Measurements from ENCODE around the gene KCTD20. TPM values are rescaled to one million over a fixed set of nuclear protein-coding genes. Genes with fewer than 3 reads are reported as not detected.

The KCTD20 gene
- total RNA-seq, 6 donors from 2014 or later: 30.4 to 41.7 (median 36.7) TPM

DNA sequence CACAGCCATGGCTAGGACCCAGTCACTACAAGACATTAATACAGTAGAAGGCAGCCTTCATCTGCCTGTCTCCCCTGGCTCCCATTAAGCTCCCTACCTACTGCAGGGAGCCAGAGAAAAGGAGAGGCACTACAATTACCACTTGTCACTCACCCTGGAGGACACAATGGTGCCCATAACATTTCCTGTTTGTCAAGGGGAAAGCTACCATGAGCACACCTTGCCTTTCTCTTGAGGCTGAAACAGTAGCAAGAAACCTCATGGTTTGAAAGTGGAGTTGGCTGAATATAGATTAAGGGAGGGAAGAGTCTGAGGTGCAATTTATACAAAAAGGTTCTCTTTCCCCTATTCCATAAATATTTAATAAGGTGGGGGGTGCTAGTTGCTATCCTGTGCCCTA lies 76.6 kb downstream of the KCTD20 start:
- TF ChIP-seq EP300 (IDR thresholded peaks at IDR 0.05): no peak
- TF ChIP-seq POLR2A (IDR thresholded peaks at IDR 0.05): no peak
- TF ChIP-seq, protein P1, sequence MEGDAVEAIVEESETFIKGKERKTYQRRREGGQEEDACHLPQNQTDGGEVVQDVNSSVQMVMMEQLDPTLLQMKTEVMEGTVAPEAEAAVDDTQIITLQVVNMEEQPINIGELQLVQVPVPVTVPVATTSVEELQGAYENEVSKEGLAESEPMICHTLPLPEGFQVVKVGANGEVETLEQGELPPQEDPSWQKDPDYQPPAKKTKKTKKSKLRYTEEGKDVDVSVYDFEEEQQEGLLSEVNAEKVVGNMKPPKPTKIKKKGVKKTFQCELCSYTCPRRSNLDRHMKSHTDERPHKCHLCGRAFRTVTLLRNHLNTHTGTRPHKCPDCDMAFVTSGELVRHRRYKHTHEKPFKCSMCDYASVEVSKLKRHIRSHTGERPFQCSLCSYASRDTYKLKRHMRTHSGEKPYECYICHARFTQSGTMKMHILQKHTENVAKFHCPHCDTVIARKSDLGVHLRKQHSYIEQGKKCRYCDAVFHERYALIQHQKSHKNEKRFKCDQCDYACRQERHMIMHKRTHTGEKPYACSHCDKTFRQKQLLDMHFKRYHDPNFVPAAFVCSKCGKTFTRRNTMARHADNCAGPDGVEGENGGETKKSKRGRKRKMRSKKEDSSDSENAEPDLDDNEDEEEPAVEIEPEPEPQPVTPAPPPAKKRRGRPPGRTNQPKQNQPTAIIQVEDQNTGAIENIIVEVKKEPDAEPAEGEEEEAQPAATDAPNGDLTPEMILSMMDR (IDR thresholded peaks at IDR 0.05): no peak
- TF ChIP-seq POLR2AphosphoS5 (IDR thresholded peaks at IDR 0.05): no peak
- ATAC-seq (ENCODE audit: low FRiP score in 2 of 2): no peak
- Histone ChIP-seq H3K4me3 (no peak overlapping the region), H3K4me1 (no peaks in the 10 kb centered on the region), H3K9me3 (no peaks in the 10 kb centered on the region), H3K36me3 (peaks cover 9 to 89% (median 39%) of the 10 kb centered on the region in 4 donors), H3K27me3 (no peaks in the 10 kb centered on the region), H3K27ac (no peak overlapping the region)
- no peak for DNase-seq

DNA sequence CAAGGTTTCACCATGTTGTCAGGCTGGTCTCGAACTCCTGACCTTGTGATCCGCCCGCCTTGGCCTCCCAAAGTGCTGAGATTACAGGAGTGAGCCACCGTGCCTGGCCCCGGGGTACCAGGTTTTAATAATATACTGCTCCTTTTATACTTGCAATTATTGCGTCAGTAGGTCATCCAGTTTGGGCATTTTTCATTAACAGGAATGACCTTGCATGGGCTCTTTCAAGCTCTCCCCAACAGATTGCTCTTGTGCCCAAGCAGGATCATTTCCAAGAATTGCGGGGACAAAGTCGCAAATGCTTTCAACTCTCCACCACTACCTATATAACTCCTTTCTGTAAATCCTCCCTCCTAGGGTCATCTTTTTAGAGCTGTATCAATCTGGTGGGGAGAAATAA lies 80.7 kb downstream of the KCTD20 start:
- 97 to 98% methylated on average over 8 of the region's 8 CpGs for WGBS, 2 donors
- peaks cover 0 to 12% (median 5%) of the 10 kb centered on the region in 4 donors for H3K4me1 ChIP-seq
- peaks cover 9 to 70% (median 37%) of the 10 kb centered on the region in 4 donors for H3K36me3 ChIP-seq
- H3K27ac ChIP-seq: no peak overlapping the region
- no peaks in the 10 kb centered on the region for H3K9me3 ChIP-seq
- no peaks in the 10 kb centered on the region for H3K27me3 ChIP-seq
- no peak overlapping the region for H3K4me3 ChIP-seq
- DNase-seq (no peak), ATAC-seq (ENCODE audit: low FRiP score in 2 of 2) (no peak)
- no peak for TF ChIP-seq POLR2A (IDR thresholded peaks at IDR 0.05)
- TF ChIP-seq, protein P1 (IDR thresholded peaks at IDR 0.05): no peak
- no peak for TF ChIP-seq EP300 (IDR thresholded peaks at IDR 0.05)
- TF ChIP-seq POLR2AphosphoS5 (IDR thresholded peaks at IDR 0.05): no peak

DNA sequence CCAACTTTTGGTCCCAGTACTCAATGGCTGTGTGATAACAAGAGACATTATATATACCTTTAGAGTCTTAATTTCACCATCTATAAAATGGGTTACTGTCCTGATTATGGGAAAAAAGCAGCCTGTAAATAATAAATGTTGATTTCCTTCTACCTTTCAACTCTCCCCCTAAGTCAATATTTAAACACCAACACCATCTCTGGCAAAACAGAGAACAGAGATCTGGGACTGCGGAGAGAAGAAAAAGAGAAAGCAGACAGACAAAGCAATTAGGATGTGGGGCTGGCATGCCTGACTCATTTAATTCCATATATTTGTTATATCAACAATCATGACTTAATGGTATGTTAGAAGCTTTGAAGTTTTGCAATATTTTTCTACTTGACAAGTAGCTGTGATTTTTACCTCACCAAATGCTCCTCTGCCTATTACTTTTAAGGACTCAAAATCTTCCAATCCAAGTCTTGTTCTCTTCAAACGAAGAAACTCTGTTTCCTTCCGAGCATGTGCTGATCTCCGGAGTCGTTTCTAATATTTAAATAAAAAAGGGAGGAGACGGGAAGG lies 81.2 kb downstream of the KCTD20 start:
- peaks cover 9 to 73% (median 37%) of the 10 kb centered on the region in 4 donors for H3K36me3 ChIP-seq
- 78 to 86% methylated on average over 6 of the region's 6 CpGs for WGBS, 2 donors
- no peak overlapping the region for H3K4me3 ChIP-seq
- TF ChIP-seq EP300 (IDR thresholded peaks at IDR 0.05) (no peak), POLR2A (IDR thresholded peaks at IDR 0.05) (no peak), POLR2AphosphoS5 (IDR thresholded peaks at IDR 0.05) (no peak)
- TF ChIP-seq, protein P1 (IDR thresholded peaks at IDR 0.05): no peak
- no peak for ATAC-seq (ENCODE audit: low FRiP score in 2 of 2)
- no peak for DNase-seq
- peaks cover 0 to 12% (median 5%) of the 10 kb centered on the region in 4 donors for H3K4me1 ChIP-seq
- H3K9me3 ChIP-seq: no peaks in the 10 kb centered on the region
- no peak overlapping the region for H3K27ac ChIP-seq
- no peaks in the 10 kb centered on the region for H3K27me3 ChIP-seq

DNA sequence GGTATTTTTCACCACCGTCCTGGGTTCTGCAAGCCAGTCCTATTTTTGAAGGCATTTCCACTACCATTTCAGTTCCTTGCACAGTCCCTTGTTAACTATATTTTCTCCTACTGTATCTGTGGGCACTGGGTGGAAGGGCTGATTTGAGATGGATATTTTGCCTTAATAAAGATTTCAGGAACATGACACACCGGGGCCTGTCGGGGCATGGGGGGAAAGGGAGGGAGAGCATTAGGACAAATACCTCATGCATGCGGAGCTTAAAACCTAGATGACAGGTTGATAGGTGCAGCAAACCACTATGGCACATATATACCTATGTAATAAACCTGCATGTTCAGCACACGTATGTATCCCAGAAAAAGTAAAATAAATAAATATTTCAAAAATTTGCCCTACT lies 82.1 kb downstream of the KCTD20 start:
- Histone ChIP-seq H3K27ac (no peak overlapping the region), H3K27me3 (no peaks in the 10 kb centered on the region), H3K4me1 (peaks cover 0 to 12% (median 5%) of the 10 kb centered on the region in 4 donors), H3K9me3 (no peaks in the 10 kb centered on the region), H3K36me3 (peaks cover 5 to 72% (median 34%) of the 10 kb centered on the region in 4 donors), H3K4me3 (no peak overlapping the region)
- WGBS, 2 donors: 87 to 95% methylated on average over 5 of the region's 5 CpGs
- no peak for ATAC-seq (ENCODE audit: low FRiP score in 2 of 2)
- TF ChIP-seq, protein P1 (IDR thresholded peaks at IDR 0.05): no peak
- no peak for TF ChIP-seq EP300 (IDR thresholded peaks at IDR 0.05)
- DNase-seq: no peak

DNA sequence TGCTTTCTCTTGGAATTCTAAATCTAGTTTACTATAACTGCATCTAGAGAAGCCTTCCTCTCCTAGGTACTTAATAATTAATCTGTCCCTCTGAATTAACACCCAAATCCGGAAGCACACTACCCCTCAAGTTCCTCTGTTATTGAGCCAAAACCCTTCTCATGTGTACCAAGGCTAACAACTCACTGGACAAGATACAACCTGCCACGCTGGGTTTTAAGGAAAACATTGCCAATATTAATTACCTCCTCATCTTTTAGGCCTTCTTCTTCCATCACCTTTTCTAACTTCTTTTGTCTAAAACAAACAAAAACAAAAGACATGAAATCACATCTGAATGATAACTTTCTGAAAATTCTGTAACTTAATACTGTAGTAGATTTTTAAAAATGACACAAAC lies 82.5 kb downstream of the KCTD20 start:
- H3K27ac ChIP-seq: no peak overlapping the region
- ATAC-seq (ENCODE audit: low FRiP score in 2 of 2) (no peak), DNase-seq (no peak)
- no peaks in the 10 kb centered on the region for H3K9me3 ChIP-seq
- H3K4me1 ChIP-seq: peaks cover 0 to 12% (median 5%) of the 10 kb centered on the region in 4 donors
- WGBS, 2 donors: 54 to 65% methylated on average over 2 of the region's 2 CpGs
- no peak overlapping the region for H3K4me3 ChIP-seq
- no peak for TF ChIP-seq POLR2A (IDR thresholded peaks at IDR 0.05)
- H3K36me3 ChIP-seq: peaks cover 5 to 70% (median 33%) of the 10 kb centered on the region in 4 donors
- H3K27me3 ChIP-seq: no peaks in the 10 kb centered on the region
